ENCODE data around the gene OLFML2A.

Gene OLFML2A

DNA sequence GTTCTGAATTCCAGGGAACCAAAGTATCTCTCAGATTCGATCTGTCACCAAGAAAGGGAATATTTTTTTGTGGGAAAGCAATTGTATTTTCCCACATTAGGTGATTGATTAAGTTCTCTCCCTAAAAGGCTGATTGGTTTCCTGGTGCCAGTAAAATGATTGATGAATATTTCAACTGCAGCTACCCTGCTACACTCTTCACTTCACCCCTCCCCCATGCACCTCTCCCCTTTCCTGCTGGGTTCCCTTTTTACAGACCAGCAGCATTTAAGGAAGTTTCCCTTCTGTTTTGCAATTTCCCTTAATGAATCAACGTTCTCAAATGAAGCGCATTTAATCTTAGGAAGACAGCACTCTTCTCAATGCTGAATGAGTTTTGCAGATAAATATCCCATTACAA is 18.9 kb upstream of the OLFML2A start:
- TF ChIP-seq, protein P1, sequence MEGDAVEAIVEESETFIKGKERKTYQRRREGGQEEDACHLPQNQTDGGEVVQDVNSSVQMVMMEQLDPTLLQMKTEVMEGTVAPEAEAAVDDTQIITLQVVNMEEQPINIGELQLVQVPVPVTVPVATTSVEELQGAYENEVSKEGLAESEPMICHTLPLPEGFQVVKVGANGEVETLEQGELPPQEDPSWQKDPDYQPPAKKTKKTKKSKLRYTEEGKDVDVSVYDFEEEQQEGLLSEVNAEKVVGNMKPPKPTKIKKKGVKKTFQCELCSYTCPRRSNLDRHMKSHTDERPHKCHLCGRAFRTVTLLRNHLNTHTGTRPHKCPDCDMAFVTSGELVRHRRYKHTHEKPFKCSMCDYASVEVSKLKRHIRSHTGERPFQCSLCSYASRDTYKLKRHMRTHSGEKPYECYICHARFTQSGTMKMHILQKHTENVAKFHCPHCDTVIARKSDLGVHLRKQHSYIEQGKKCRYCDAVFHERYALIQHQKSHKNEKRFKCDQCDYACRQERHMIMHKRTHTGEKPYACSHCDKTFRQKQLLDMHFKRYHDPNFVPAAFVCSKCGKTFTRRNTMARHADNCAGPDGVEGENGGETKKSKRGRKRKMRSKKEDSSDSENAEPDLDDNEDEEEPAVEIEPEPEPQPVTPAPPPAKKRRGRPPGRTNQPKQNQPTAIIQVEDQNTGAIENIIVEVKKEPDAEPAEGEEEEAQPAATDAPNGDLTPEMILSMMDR (conservative IDR thresholded peaks at IDR 0.05; ENCODE audit: low read depth), result no peak
- ChIA-PET CTCF (interaction anchor here (0.6 to 1.2 kb wide), 2 partner anchors 11 to 95 kb away, joined by 3 read pairs; partner anchors contain the start of gene WDR38), POLR2A (ENCODE audit: low non-redundant PET) (interaction anchor here (0.6 kb wide), 1 partner anchor 707 kb away, joined by 3 read pairs; no protein-coding TSS in a partner anchor)
- no peak overlapping the region for H3K27ac ChIP-seq
- no peak for DNase-seq (ENCODE audit: low spot score)

DNA sequence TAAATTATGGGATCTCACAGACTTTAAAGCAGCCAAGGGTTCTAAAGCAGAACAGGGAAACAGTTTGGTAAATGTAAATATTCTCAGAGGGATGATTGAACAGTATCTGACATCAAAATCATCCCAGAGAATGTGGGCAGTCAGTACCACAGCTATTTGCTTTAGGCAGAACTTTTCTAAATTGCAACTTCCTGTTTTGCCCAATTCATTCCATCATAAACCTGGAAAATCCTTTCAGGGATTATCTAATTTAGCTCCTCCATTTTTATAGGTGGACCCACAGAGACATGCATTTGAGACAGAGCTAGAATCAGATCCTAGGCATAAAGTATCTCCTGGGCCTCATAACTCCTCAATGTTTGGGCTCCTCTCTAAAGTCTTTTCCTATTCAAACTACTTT is 18.2 kb upstream of the OLFML2A start:
- no peak for DNase-seq (ENCODE audit: low spot score)
- no peak overlapping the region for H3K27ac ChIP-seq
- TF ChIP-seq, protein P1 (conservative IDR thresholded peaks at IDR 0.05; ENCODE audit: low read depth), result no peak
- CTCF ChIA-PET, result interaction anchor here (0.6 to 1.2 kb wide), 3 partner anchors 11 to 136 kb away, joined by 3 read pairs; partner anchors contain the start of gene WDR38
- POLR2A ChIA-PET (ENCODE audit: low non-redundant PET), result interaction anchor here (0.6 kb wide), 1 partner anchor 708 kb away, joined by 3 read pairs; no protein-coding TSS in a partner anchor

DNA sequence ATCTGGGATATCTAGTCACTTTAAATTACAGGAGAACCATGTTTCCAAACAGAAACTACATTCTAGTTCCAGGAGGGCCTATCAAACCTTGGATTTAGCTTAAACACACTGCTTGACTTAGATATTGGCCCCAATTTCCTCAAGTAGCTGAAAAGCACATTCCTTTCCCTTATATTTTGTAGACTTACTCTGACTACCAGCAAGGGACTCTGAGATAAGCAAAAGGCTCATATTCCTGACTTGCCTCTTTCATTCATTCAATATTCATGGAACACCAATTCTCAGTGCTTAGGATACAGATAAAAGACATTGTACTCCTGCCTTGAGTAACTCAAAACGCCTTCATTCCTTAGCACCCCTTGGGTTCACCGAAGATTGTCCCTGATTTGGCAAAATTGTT is 17.6 kb upstream of the OLFML2A start:
- ChIA-PET CTCF (interaction anchor here (0.6 to 0.8 kb wide), 2 partner anchors 48 to 137 kb away, joined by 3 to 4 read pairs; no protein-coding TSS in a partner anchor), POLR2A (ENCODE audit: low non-redundant PET) (no interaction called here)
- TF ChIP-seq, protein P1 (conservative IDR thresholded peaks at IDR 0.05; ENCODE audit: low read depth), result no peak
- no peak for DNase-seq (ENCODE audit: low spot score)
- no peak overlapping the region for H3K27ac ChIP-seq

DNA sequence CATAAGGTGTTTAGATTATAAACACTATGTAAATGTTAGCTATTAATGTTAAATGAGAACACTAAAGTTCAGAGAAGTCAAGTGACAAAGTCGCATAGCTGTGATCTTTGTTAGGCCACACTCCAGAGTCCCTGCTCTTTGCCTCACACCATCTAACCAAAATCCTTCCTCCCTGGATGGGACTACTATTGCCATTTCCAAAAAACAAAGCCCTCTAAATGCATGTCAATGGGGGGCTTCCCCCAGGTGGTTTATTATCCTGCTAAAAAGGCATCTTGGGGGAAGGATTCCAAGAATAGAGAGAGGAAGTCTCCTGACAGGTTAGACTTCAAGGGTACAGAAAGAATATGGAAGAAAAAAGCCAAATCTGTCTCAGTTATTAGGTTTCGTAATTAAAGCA is 16.2 kb upstream of the OLFML2A start:
- DNase-seq (ENCODE audit: low spot score), result no peak
- CTCF ChIA-PET, result no interaction called here
- H3K27ac ChIP-seq, result no peak overlapping the region
- TF ChIP-seq, protein P1 (conservative IDR thresholded peaks at IDR 0.05; ENCODE audit: low read depth), result no peak
- POLR2A ChIA-PET (ENCODE audit: low non-redundant PET), result no interaction called here

DNA sequence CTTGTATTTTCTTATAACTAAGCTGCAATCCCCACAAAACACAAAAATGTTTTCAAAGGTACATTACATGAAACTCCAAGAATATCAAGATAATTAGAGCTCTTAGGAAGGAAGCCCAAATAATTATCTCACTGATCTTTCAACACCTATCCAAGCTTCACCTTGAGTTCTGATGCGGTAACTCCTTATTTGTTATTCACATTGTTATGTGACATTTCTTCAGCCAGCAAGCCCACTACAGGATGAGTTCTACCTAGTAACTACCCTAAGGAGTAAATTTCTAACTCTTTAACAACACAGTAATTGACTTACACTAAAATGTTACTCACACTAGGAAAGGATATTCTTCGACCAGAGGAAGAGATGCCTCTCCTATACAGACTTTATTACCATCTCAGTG is 15.7 kb upstream of the OLFML2A start:
- H3K27ac ChIP-seq, result no peak overlapping the region
- CTCF ChIA-PET, result no interaction called here
- TF ChIP-seq, protein P1 (conservative IDR thresholded peaks at IDR 0.05; ENCODE audit: low read depth), result no peak
- POLR2A ChIA-PET (ENCODE audit: low non-redundant PET), result no interaction called here
- no peak for DNase-seq (ENCODE audit: low spot score)

DNA sequence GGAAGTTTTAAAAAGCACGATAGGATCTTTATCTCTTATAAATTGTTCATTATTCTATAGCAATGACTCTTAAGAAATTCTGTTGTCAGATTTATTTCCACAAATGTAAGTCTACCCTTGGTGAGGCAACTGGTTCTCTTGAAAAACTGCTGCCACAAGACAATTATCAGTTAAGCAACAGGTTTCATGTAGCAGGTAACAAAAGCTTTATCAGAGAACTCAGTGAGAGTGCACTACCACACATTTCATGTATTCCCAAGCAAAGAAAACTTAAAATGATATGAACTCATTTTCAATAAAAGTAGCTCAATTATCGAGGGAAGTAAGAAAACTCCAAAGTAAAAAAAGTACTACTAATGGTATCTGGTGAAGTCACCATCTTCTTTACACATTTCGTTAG is 15.2 kb upstream of the OLFML2A start:
- CTCF ChIA-PET, result interaction anchor here (1.2 kb wide), 1 partner anchor 145 kb away, joined by 3 read pairs; no protein-coding TSS in a partner anchor
- no peak for DNase-seq (ENCODE audit: low spot score)
- no peak overlapping the region for H3K27ac ChIP-seq
- POLR2A ChIA-PET (ENCODE audit: low non-redundant PET), result no interaction called here
- TF ChIP-seq, protein P1 (conservative IDR thresholded peaks at IDR 0.05; ENCODE audit: low read depth), result no peak

All from RWPE1 (cell line).